Suprapubic skin (tissue), 4 donors: ENCODE results near the gene KIAA2012. TPM values are rescaled to one million over a fixed set of nuclear protein-coding genes. Genes with fewer than 3 reads are reported as not detected.

Experiments used
- DNase-seq, 2 donors: peaks; one replicate each; pipeline ENCODE4 v3.0.0-alpha.2; 2019; ENCODE audit warnings: low spot score in 2 of 2
- H3K27ac ChIP-seq: fragments of 200-600 bp; sonication (generic); one replicate; pipeline ENCODE4 v1.5.1; 2019
- H3K27me3 ChIP-seq: fragments of 200-600 bp; sonication (generic); one replicate; pipeline ENCODE4 v1.5.1; 2019
- H3K36me3 ChIP-seq: fragments of 200-600 bp; sonication (generic); one replicate; pipeline ENCODE4 v1.5.1; 2019
- H3K4me1 ChIP-seq: fragments of 200-600 bp; sonication (generic); one replicate; pipeline ENCODE4 v1.5.1; 2019
- H3K4me3 ChIP-seq: fragments of 200-600 bp; sonication (generic); one replicate; pipeline ENCODE4 v1.5.1; 2019; ENCODE audit warnings: mild to moderate bottlenecking
- H3K9me3 ChIP-seq: fragments of 200-600 bp; sonication (generic); one replicate; pipeline ENCODE4 v1.5.1; 2019
- EP300 ChIP-seq: sonication (generic); formaldehyde crosslinking; IDR thresholded peaks from one replicate; pipeline ENCODE4 v1.6.1; 2017; ENCODE audit warnings: antibody characterized with exemption
- POLR2A ChIP-seq, 2 donors: fragments of 450-650 bp; IDR thresholded peaks; one replicate each; pipeline ENCODE4 v1.6.1; 2017; ENCODE audit warnings: antibody characterized with exemption in 2 of 2, mild to moderate bottlenecking in 2 of 2, moderate library complexity in 2 of 2
- POLR2AphosphoS5 ChIP-seq, 3 donors: sonication (generic); formaldehyde crosslinking; IDR thresholded peaks; one replicate each; pipeline ENCODE4 v1.6.1; 2017; ENCODE audit warnings: antibody characterized with exemption in 3 of 3
- WGBS: methylation state at CpG from one replicate; pipeline ENCODE4 v1.1.5; 2018; 5-methylcytosine and 5-hydroxymethylcytosine counted together
- total RNA-seq, 4 donors: library from RNA; depleted of rRNA; stranded (reverse); fragments of >200 nt; gene quantifications; one replicate each; pipeline ENCODE4 v1.1.0, GENCODE V29; 2016
- TF ChIP-seq, protein P1 (sequence below), 2 donors: fragments of 200-600 bp in 1 of 2; fragments of 450-650 bp in 1 of 2; sonication (generic) in 1 of 2; IDR thresholded peaks; one replicate each; pipeline ENCODE4 v1.5.1; 2016 to 2019; ENCODE audit warnings: antibody characterized with exemption in 2 of 2, mild to moderate bottlenecking in 1 of 2, moderate library complexity in 1 of 2

The KIAA2012 gene
- total RNA-seq, 4 donors from 2014 or later = 0.16 TPM; not detected in 3

GRCh38 chr2:202164411-202164810 is 91.4 kb downstream of the KIAA2012 start:
- WGBS = 85% methylated on average over 3 of the region's 3 CpGs
- Histone ChIP-seq H3K36me3 (no peaks in the 10 kb centered on the region), H3K9me3 (no peaks in the 10 kb centered on the region), H3K27me3 (no peaks in the 10 kb centered on the region), H3K4me1 (no peaks in the 10 kb centered on the region), H3K27ac (no peak overlapping the region), H3K4me3 (no peak overlapping the region)
- TF ChIP-seq EP300 = no peak
- TF ChIP-seq, protein P1, sequence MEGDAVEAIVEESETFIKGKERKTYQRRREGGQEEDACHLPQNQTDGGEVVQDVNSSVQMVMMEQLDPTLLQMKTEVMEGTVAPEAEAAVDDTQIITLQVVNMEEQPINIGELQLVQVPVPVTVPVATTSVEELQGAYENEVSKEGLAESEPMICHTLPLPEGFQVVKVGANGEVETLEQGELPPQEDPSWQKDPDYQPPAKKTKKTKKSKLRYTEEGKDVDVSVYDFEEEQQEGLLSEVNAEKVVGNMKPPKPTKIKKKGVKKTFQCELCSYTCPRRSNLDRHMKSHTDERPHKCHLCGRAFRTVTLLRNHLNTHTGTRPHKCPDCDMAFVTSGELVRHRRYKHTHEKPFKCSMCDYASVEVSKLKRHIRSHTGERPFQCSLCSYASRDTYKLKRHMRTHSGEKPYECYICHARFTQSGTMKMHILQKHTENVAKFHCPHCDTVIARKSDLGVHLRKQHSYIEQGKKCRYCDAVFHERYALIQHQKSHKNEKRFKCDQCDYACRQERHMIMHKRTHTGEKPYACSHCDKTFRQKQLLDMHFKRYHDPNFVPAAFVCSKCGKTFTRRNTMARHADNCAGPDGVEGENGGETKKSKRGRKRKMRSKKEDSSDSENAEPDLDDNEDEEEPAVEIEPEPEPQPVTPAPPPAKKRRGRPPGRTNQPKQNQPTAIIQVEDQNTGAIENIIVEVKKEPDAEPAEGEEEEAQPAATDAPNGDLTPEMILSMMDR (IDR thresholded peaks at IDR 0.05) = no peak
- no peak for TF ChIP-seq POLR2AphosphoS5 (IDR thresholded peaks at IDR 0.05)
- TF ChIP-seq POLR2A (IDR thresholded peaks at IDR 0.05) = no peak
- no peak for DNase-seq

- peaks cover 4% of the 10 kb centered on the region for H3K27me3 ChIP-seq
- no peaks in the 10 kb centered on the region for H3K4me1 ChIP-seq
- no peak for TF ChIP-seq EP300
- no peak for TF ChIP-seq POLR2AphosphoS5 (IDR thresholded peaks at IDR 0.05)
- TF ChIP-seq, protein P1 (IDR thresholded peaks at IDR 0.05) = no peak
- no peak for TF ChIP-seq POLR2A (IDR thresholded peaks at IDR 0.05)
- no peak for DNase-seq
- H3K9me3 ChIP-seq = no peaks in the 10 kb centered on the region
- H3K36me3 ChIP-seq = no peaks in the 10 kb centered on the region
- no peak overlapping the region for H3K27ac ChIP-seq
- H3K4me3 ChIP-seq = no peak overlapping the region
- WGBS = 85% methylated on average over 5 of the region's 5 CpGs
These were observed 92.2 kb downstream of the KIAA2012 start for GRCh38 chr2:202165208-202165607.

GRCh38 chr2:202165945-202166344 is 92.9 kb downstream of the KIAA2012 start:
- Histone ChIP-seq H3K36me3 (no peaks in the 10 kb centered on the region), H3K9me3 (no peaks in the 10 kb centered on the region), H3K27me3 (peaks cover 4% of the 10 kb centered on the region), H3K4me1 (no peaks in the 10 kb centered on the region), H3K27ac (no peak overlapping the region), H3K4me3 (no peak overlapping the region)
- TF ChIP-seq, protein P1 (IDR thresholded peaks at IDR 0.05) = no peak
- TF ChIP-seq POLR2A (IDR thresholded peaks at IDR 0.05) (no peak), POLR2AphosphoS5 (IDR thresholded peaks at IDR 0.05) (no peak), EP300 (no peak)
- no peak for DNase-seq
- WGBS = 58% methylated on average over 1 of the region's 1 CpG

GRCh38 chr2:202169131-202169530 is 96.1 kb downstream of the KIAA2012 start:
- Histone ChIP-seq H3K27ac (no peak overlapping the region), H3K27me3 (peaks cover 4% of the 10 kb centered on the region), H3K4me3 (no peak overlapping the region), H3K4me1 (peaks cover 5% of the 10 kb centered on the region), H3K36me3 (no peaks in the 10 kb centered on the region), H3K9me3 (no peaks in the 10 kb centered on the region)
- TF ChIP-seq POLR2AphosphoS5 (IDR thresholded peaks at IDR 0.05) (no peak), POLR2A (IDR thresholded peaks at IDR 0.05) (no peak)
- TF ChIP-seq, protein P1 (IDR thresholded peaks at IDR 0.05) = no peak
- DNase-seq = no peak

DNA sequence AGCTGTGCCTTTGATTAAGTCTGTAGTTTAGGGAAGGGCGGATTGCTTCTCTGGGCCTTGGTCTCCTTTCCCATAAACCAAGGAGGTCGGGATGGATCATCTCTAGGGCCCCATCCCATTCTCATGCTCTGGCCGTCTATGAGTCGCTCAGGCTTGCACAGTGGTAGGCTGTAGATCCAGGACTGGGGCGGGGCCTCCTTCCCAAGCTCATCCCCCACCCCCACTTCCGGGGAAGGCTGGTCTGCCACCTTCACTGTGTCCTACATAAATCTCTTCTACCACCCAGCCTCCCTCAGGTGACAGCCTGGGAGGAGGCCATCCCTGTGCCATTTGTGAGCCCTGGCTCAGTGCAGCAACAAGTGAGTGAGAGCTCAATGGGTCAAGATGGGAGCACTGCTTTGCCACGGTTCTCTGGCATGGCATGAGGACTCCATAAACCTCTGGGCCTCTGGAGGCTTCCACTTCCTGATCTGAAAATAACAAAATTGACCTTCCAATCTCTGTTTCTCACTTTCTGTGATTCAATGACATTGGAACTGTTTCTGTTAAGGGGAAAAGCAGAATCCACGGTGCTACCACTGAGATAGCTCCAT is 96.9 kb downstream of the KIAA2012 start:
- Histone ChIP-seq H3K27ac (no peak overlapping the region), H3K36me3 (no peaks in the 10 kb centered on the region), H3K27me3 (peaks cover 4% of the 10 kb centered on the region), H3K9me3 (no peaks in the 10 kb centered on the region), H3K4me3 (no peak overlapping the region), H3K4me1 (peaks cover 5% of the 10 kb centered on the region)
- WGBS = 87% methylated on average over 8 of the region's 8 CpGs
- TF ChIP-seq POLR2A (IDR thresholded peaks at IDR 0.05) (no peak), EP300 (no peak), POLR2AphosphoS5 (IDR thresholded peaks at IDR 0.05) (no peak)
- TF ChIP-seq, protein P1 (IDR thresholded peaks at IDR 0.05) = no peak
- DNase-seq = no peak
